Colonic mucosa (tissue), 4 donors: Measurements from ENCODE around the gene TSPAN11. TPM values are rescaled to one million over a fixed set of nuclear protein-coding genes. Genes with fewer than 3 reads are reported as not detected.

Source experiments
- DNase-seq: peaks from one replicate; pipeline ENCODE4 v3.0.0-alpha.2; 2020
- H3K27ac ChIP-seq: fragments of 200-600 bp; one replicate; pipeline ENCODE4 v1.8.0; 2021
- H3K27me3 ChIP-seq: fragments of 200-600 bp; one replicate; pipeline ENCODE4 v1.8.0; 2021
- H3K36me3 ChIP-seq: fragments of 200-600 bp; one replicate; pipeline ENCODE4 v1.8.0; 2021
- H3K4me1 ChIP-seq: fragments of 200-600 bp; one replicate; pipeline ENCODE4 v1.8.0; 2021; ENCODE audit warnings: mild to moderate bottlenecking
- H3K4me3 ChIP-seq: fragments of 200-600 bp; one replicate; pipeline ENCODE4 v1.8.0; 2021
- H3K9ac ChIP-seq, 2 donors: one replicate each; pipeline ENCODE4 v1.7.0; 2013; ENCODE audit warnings: control low read depth in 2 of 2, low read depth in 2 of 2, low read length in 2 of 2
- H3K9me3 ChIP-seq: fragments of 200-600 bp; one replicate; pipeline ENCODE4 v1.8.0; 2021
- intact Hi-C: fragments of 100-400 bp; cut with DNase I; formaldehyde crosslinking; loops from one replicate; pipeline ENCODE4 v1.14.1; 2022
- total RNA-seq, 2 donors: library from RNA; stranded (reverse); fragmentation: NEBNext Ultra II Directional in 1 of 2; extraction: Animal tissue kit (Norgen Biotek cat#: 25700) in 1 of 2; gene quantifications; one replicate each; pipeline ENCODE4 v1.2.1, GENCODE V29; 2021
- TF ChIP-seq, protein P1 (sequence below): fragments of 200-600 bp; IDR thresholded peaks from one replicate; pipeline ENCODE4 v1.8.0; 2022; ENCODE audit warnings: antibody characterized with exemption, mild to moderate bottlenecking
- donor health status: healthy.
- donor health status: DM: no; HTN: no; CAD: no.
- donor health status: DM: no; HTN: no; CAD: no.

The TSPAN11 gene
- total RNA-seq, 2 donors from 2014 or later = 1.3 to 8.2 TPM

DNA sequence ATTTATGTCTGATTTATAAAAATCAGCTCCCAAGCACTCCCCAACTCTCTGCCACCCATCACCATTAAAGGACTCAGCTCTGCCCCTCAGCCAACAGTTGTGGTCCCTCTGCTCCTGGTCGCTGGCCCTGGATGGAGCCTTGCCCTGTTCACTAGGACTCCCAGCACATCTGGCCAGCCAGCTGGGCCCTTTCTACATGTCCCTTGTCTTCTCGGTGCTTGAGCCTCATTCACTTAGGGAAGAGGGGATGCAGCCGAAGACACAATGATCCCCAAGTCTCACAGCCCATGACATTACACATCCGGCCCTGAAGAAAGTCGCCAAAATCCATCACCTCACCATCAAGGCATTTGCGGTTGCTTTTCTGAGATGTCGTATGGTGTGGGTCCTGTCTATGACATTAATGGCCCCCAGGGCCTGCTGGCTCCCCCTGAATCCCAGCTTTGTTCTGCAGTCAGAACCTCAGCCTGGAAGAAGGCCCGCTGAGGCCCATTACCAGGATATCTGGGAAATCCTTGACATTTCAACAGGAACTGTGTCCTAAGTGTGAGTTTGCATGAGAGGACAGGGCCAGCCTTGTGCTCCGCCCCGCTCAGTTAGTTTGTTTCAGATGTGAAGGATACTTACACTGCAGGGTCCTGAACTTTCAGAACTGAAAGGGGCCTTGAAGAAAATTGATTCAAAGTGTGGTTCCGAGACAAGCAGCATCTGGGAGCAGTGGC is 19.1 kb downstream of the TSPAN11 start:
- no peaks in the 10 kb centered on the region for H3K9me3 ChIP-seq
- intact Hi-C loops = no loop called here
- H3K36me3 ChIP-seq = no peaks in the 10 kb centered on the region
- no peak overlapping the region for H3K9ac ChIP-seq
- H3K27me3 ChIP-seq = no peaks in the 10 kb centered on the region
- H3K27ac ChIP-seq = no peak overlapping the region
- no peak for DNase-seq
- TF ChIP-seq, protein P1, sequence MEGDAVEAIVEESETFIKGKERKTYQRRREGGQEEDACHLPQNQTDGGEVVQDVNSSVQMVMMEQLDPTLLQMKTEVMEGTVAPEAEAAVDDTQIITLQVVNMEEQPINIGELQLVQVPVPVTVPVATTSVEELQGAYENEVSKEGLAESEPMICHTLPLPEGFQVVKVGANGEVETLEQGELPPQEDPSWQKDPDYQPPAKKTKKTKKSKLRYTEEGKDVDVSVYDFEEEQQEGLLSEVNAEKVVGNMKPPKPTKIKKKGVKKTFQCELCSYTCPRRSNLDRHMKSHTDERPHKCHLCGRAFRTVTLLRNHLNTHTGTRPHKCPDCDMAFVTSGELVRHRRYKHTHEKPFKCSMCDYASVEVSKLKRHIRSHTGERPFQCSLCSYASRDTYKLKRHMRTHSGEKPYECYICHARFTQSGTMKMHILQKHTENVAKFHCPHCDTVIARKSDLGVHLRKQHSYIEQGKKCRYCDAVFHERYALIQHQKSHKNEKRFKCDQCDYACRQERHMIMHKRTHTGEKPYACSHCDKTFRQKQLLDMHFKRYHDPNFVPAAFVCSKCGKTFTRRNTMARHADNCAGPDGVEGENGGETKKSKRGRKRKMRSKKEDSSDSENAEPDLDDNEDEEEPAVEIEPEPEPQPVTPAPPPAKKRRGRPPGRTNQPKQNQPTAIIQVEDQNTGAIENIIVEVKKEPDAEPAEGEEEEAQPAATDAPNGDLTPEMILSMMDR = no peak
- H3K4me1 ChIP-seq = no peaks in the 10 kb centered on the region
- no peak overlapping the region for H3K4me3 ChIP-seq

DNA sequence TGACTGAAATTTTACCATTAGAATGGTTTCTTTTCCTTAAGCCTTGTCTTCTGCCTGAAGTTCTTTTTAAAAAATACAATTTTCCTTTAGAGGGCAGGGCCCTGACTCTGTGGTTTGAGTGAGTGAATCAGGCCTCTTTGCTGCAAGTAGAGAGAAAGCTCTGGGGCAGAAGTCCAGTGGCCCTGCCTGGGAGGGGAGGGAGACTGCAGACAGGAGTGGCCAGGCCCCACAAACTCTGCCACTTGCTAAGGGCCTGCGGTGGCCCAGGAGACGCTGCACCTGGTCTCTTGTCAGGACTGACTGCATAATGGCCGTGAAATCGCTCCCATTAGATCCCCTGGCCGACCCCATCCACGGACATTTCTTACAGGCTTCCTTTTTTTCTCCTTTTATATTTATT is 25.5 kb downstream of the TSPAN11 start:
- no peaks in the 10 kb centered on the region for H3K9me3 ChIP-seq
- H3K27ac ChIP-seq = no peak overlapping the region
- intact Hi-C loops = no loop called here
- no peaks in the 10 kb centered on the region for H3K27me3 ChIP-seq
- no peaks in the 10 kb centered on the region for H3K4me1 ChIP-seq
- no peak overlapping the region for H3K9ac ChIP-seq
- H3K4me3 ChIP-seq = no peak overlapping the region
- TF ChIP-seq, protein P1 = no peak
- no peak for DNase-seq
- no peaks in the 10 kb centered on the region for H3K36me3 ChIP-seq

DNA sequence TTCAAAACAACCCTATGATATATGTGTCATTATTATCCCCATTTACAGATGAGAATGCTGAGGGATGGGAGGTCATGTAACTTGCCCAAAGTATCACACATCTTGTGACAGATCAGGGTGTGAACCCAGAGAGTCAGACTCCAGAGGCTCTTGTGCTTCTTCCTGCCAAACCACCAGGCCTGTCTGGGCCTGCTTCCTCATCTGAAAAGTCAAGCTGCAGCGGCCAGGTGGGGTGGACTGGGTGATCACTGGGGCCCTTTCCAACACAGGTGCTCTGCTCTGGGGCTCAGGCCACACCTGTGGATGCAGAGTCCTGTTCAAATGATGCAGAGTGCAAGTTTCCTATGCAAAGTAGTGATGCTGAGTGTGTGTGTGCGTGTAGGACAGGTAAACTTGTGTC is 26.7 kb downstream of the TSPAN11 start:
- Histone ChIP-seq H3K27ac (no peak overlapping the region), H3K27me3 (no peaks in the 10 kb centered on the region), H3K9ac (no peak overlapping the region), H3K4me1 (no peaks in the 10 kb centered on the region), H3K36me3 (no peaks in the 10 kb centered on the region), H3K4me3 (no peak overlapping the region), H3K9me3 (no peaks in the 10 kb centered on the region)
- intact Hi-C loops = no loop called here
- TF ChIP-seq, protein P1 = no peak
- DNase-seq = no peak

DNA sequence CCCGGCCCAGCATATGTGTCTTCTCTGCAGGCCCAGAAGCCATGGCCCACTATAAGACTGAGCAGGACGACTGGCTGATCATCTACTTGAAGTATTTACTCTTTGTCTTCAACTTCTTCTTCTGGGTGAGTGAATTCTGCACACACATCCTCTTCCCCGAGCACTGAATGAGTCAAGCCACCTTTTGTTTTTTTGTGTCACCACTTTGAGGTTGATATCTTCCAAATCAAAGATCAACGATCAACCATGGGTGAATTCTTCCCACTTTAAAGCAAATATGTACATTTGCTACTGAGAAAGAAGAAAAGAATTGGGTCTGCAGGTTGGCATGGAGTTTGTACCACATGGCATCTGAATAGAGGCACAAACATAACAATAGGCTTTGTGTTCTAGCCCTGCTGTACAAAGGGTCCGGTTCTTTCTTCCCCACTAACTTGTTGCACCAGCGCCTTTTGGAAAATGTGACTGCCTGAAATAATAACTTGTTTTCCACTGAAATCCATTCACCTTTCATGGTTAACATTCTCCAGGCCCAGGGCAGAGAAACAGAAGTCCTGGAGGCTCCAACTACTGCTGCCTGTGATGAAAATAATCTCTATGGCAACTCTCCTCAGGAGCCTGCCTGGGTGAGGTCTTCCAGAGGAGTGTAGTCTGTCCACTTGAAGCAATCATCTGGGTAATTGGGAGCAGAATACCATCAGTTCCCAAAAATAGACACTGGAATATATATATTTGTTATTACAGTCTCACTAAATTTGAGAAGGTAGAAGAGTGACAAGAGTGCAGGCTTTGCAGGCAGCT is 27.6 kb downstream of the TSPAN11 start:
- DNase-seq = no peak
- H3K4me3 ChIP-seq = no peak overlapping the region
- no peaks in the 10 kb centered on the region for H3K36me3 ChIP-seq
- TF ChIP-seq, protein P1 = no peak
- no peaks in the 10 kb centered on the region for H3K9me3 ChIP-seq
- intact Hi-C loops = no loop called here
- H3K9ac ChIP-seq = no peak overlapping the region
- H3K27ac ChIP-seq = no peak overlapping the region
- H3K4me1 ChIP-seq = no peaks in the 10 kb centered on the region
- no peaks in the 10 kb centered on the region for H3K27me3 ChIP-seq

DNA sequence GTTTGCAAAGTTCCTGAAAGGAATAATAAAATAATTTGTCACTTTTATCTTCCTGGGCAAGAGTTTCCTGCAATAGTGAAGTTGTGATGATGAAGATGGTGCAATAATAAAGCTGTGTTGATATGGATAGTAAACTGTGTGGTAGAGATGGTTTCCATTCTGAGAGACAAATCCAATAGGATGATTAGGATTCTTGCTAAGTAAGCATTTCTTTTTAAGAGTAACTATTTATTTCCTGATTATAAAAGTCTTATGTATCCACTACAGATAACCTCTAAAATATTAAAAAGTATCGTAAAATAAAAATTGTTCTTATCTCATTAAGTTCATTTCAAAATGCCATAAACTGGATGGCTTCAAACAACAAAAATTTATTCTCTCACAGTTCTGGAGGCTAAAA is 28.7 kb downstream of the TSPAN11 start:
- intact Hi-C loops = no loop called here
- no peak for DNase-seq
- Histone ChIP-seq H3K4me1 (no peaks in the 10 kb centered on the region), H3K27ac (no peak overlapping the region), H3K9ac (no peak overlapping the region), H3K27me3 (no peaks in the 10 kb centered on the region), H3K9me3 (no peaks in the 10 kb centered on the region), H3K36me3 (no peaks in the 10 kb centered on the region), H3K4me3 (no peak overlapping the region)
- TF ChIP-seq, protein P1 = no peak
